Stimulated activated CD4-positive, alpha-beta T cell treated with anti-CD3 and anti-CD28 coated beads, Interleukin-12 subunit alpha, Interleukin-12 subunit beta, amount 100 ng/mL, for 4 hours (primary cell): ENCODE measurements around the gene ZBTB5.
"Not testable (repeated sequence)": the region's sequence is repeated elsewhere in the genome, so short reads cannot be mapped to it uniquely, and the experiment has no call there.

Source experiments
- DNase-seq: peaks from one replicate; pipeline ENCODE4 v3.0.0-alpha.2; 2020

Gene ZBTB5

GRCh38 chr9:37465249-37466036, at the start of gene ZBTB5:
Gene ZBTB5 (minus strand): TSS chr9:37465450. CDS start chr9:37442551, 22,899 bp downstream.
- DNase-seq: peak; percentile 97

- DNase-seq: no peak
Measured at GRCh38 chr9:37514999-37515398, 49.7 kb upstream of the ZBTB5 start.

- not testable (repeated sequence) for DNase-seq
Measured at GRCh38 chr9:37514415-37514814, 49.2 kb upstream of the ZBTB5 start.

- no peak for DNase-seq
Measured at GRCh38 chr9:37512437-37512836, 47.2 kb upstream of the ZBTB5 start.

- no peak for DNase-seq
Measured at GRCh38 chr9:37511016-37512010, 46.1 kb upstream of the ZBTB5 start.

GRCh38 chr9:37510053-37510452, 44.8 kb upstream of the ZBTB5 start:
- not testable (repeated sequence) for DNase-seq

GRCh38 chr9:37509536-37509935, 44.3 kb upstream of the ZBTB5 start:
- DNase-seq: no peak

- DNase-seq: no peak
Measured at GRCh38 chr9:37508834-37509206, 43.6 kb upstream of the ZBTB5 start.

GRCh38 chr9:37508135-37508833, 43.0 kb upstream of the ZBTB5 start:
- DNase-seq: no peak

- DNase-seq: no peak
Measured at GRCh38 chr9:37507566-37508134, 42.4 kb upstream of the ZBTB5 start.

GRCh38 chr9:37504605-37505004, 39.4 kb upstream of the ZBTB5 start:
- no peak for DNase-seq

GRCh38 chr9:37503736-37504135, 38.5 kb upstream of the ZBTB5 start:
- DNase-seq: no peak

- DNase-seq: no peak
Measured at GRCh38 chr9:37501957-37502596, 36.8 kb upstream of the ZBTB5 start.

GRCh38 chr9:37499297-37499696, 34.0 kb upstream of the ZBTB5 start:
- no peak for DNase-seq

GRCh38 chr9:37498457-37498856, 33.2 kb upstream of the ZBTB5 start:
- no peak for DNase-seq

- no peak for DNase-seq
Measured at GRCh38 chr9:37497320-37497719, 32.1 kb upstream of the ZBTB5 start.

GRCh38 chr9:37496020-37496419, 30.8 kb upstream of the ZBTB5 start:
- no peak for DNase-seq

- no peak for DNase-seq
Measured at GRCh38 chr9:37495571-37495970, 30.3 kb upstream of the ZBTB5 start.

GRCh38 chr9:37491939-37492338, 26.7 kb upstream of the ZBTB5 start:
- DNase-seq: no peak

GRCh38 chr9:37486616-37487548, 21.6 kb upstream of the ZBTB5 start:
- DNase-seq: no peak

- DNase-seq: no peak
Measured at GRCh38 chr9:37486256-37486615, 21.0 kb upstream of the ZBTB5 start.
